Astrocyte (in vitro differentiated cells and primary cell): ENCODE data around the gene UBE2QL1. TPM values are rescaled to one million over a fixed set of nuclear protein-coding genes. Genes with fewer than 3 reads are reported as not detected.

Experiments used
- DNase-seq: peaks from one replicate; pipeline ENCODE4 v3.0.0-alpha.2; 2010; ENCODE audit warnings: low read depth
- FAIRE-seq: peaks from 2 replicates; lab custom pipeline; 2011; peaks lifted over from hg19 to GRCh38; lab: Jason Lieb, UNC
- H2AFZ ChIP-seq: 2 replicates; pipeline ENCODE4 v1.6.0; 2012; ENCODE audit warnings: low read depth, low read length, inconsistent platforms
- H3K27ac ChIP-seq: 2 replicates; pipeline ENCODE4 v1.5.1; 2011; ENCODE audit warnings: low read depth, low read length, inconsistent platforms
- H3K27me3 ChIP-seq: 2 replicates; pipeline ENCODE4 v1.6.0; 2011; ENCODE audit warnings: low read length, inconsistent platforms; ENCODE audit not compliant: insufficient read depth
- H3K36me3 ChIP-seq: 2 replicates; pipeline ENCODE4 v1.5.1; 2011; ENCODE audit warnings: low read length, inconsistent platforms; ENCODE audit not compliant: insufficient read depth
- H3K4me1 ChIP-seq: 2 replicates; pipeline ENCODE4 v1.5.1; 2011; ENCODE audit warnings: low read length, inconsistent platforms; ENCODE audit not compliant: insufficient read depth
- H3K4me2 ChIP-seq: 2 replicates; pipeline ENCODE4 v1.6.0; 2012; ENCODE audit warnings: low read length, inconsistent platforms
- H3K4me3 ChIP-seq: 2 replicates; pipeline ENCODE4 v1.5.1; 2011; ENCODE audit warnings: low read depth, mild to moderate bottlenecking, low read length, inconsistent platforms; ENCODE audit not compliant: insufficient read depth
- H3K79me2 ChIP-seq: 2 replicates; pipeline ENCODE4 v1.6.0; 2012; ENCODE audit warnings: mild to moderate bottlenecking, low read length, inconsistent platforms; ENCODE audit not compliant: insufficient read depth
- H3K9ac ChIP-seq: 2 replicates; pipeline ENCODE4 v1.6.0; 2012; ENCODE audit warnings: mild to moderate bottlenecking, low read length, inconsistent platforms
- H3K9me3 ChIP-seq: 2 replicates; pipeline ENCODE4 v1.5.1; 2012; ENCODE audit warnings: low read depth, mild to moderate bottlenecking, low read length, inconsistent platforms; ENCODE audit not compliant: insufficient read depth
- H4K20me1 ChIP-seq: 2 replicates; pipeline ENCODE4 v1.6.0; 2012; ENCODE audit warnings: low read length, inconsistent platforms; ENCODE audit not compliant: insufficient read depth
- H3K27ac Mint-ChIP-seq: one replicate; pipeline ENCODE4 v1.8.0; 2021; ENCODE audit warnings: mild to moderate bottlenecking, mixed read lengths; ENCODE audit not compliant: unreplicated experiment
- H3K27me3 Mint-ChIP-seq: one replicate; pipeline ENCODE4 v1.8.0; 2021; ENCODE audit warnings: low read depth, mixed read lengths; ENCODE audit not compliant: unreplicated experiment
- H3K36me3 Mint-ChIP-seq: one replicate; pipeline ENCODE4 v1.8.0; 2021; ENCODE audit warnings: low read depth, mixed read lengths; ENCODE audit not compliant: unreplicated experiment
- H3K4me1 Mint-ChIP-seq: one replicate; pipeline ENCODE4 v1.8.0; 2021; ENCODE audit warnings: low read depth, mixed read lengths; ENCODE audit not compliant: unreplicated experiment
- H3K4me3 Mint-ChIP-seq: one replicate; pipeline ENCODE4 v1.8.0; 2021; ENCODE audit warnings: mild to moderate bottlenecking, moderate library complexity, mixed read lengths; ENCODE audit not compliant: unreplicated experiment
- H3K9me3 Mint-ChIP-seq: one replicate; pipeline ENCODE4 v1.8.0; 2021; ENCODE audit warnings: mild to moderate bottlenecking, mixed read lengths; ENCODE audit not compliant: unreplicated experiment
- CTCF ChIP-seq: IDR thresholded peaks from 2 replicates; pipeline ENCODE4 v1.5.1; 2011; ENCODE audit warnings: low read depth, mild to moderate bottlenecking, inconsistent platforms, low read length, moderate library complexity; ENCODE audit not compliant: insufficient read depth
- EZH2 ChIP-seq: IDR thresholded peaks from 2 replicates; pipeline ENCODE4 v1.6.1; 2012; ENCODE audit warnings: mild to moderate bottlenecking, low read length, inconsistent platforms; ENCODE audit not compliant: insufficient read depth
- total RNA-seq: library from RNA; stranded (reverse); gene quantifications from 2 replicates; pipeline ENCODE4 v1.2.1, GENCODE V29; 2021

Gene UBE2QL1
- total RNA-seq, 1 donor from 2014 or later, result 0.50 TPM

DNA sequence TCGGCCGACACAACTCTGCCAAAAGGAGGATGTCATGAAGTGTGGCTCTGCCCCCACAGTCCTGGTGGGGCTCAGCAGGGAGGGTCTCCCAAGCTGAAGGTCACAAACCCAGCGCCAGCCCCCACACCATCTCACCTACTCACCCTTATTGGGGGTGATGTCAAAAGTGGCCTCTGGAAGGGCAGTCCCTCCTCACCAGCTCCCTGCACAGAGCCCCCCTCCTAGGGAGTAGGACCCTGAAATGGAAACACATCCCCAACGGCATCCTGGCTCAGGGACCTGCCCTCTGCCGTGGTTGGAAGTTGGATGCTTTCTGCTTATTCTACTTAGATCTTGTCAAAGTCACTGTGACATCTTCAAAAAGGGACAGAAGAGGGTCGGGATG, 94.7 kb downstream of the UBE2QL1 start:
- no peak overlapping the region for H3K27ac Mint-ChIP-seq
- no peak for DNase-seq
- H3K4me3 ChIP-seq, result no peak overlapping the region

DNA sequence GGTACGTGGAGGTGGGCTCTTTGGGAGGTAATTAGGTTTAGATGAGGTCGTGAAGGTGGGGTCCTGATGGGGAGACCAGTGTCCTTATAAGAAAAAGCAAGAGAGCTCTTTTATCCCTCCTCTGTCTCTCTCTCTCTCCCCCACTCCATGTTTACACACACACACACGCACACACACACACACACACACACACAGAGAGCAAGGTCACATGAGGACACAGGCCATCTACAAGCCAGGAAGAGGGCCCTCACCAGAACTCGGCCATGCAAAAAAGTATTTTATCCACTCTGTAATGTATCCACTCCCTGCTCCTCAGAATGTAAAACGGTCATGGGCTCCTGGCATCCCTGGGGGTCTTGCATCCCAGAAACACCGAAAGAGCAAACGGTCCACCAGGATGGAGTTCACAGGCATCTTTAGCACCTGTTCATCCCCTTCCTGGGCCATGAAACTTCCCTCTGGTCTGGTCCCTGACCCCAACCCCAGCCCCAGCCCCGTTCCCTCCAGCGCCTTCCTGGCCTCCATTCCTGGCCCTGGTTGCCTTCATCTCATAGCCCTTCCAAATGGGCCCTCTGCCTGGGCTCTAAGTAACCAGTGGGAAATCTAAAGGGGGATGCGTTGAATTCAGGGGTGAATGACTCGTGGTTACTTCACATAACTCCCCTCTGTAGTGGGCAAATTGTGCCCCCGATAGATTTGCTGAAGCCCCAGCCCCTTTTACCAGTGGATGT, 95.3 kb downstream of the UBE2QL1 start:
- Histone ChIP-seq H3K4me1 (no peaks in the 10 kb centered on the region), H3K4me3 (no peak overlapping the region), H3K9ac (no peak overlapping the region), H3K27ac (no peak overlapping the region), H2AFZ (no peak overlapping the region), H4K20me1 (no peaks in the 10 kb centered on the region), H3K27me3 (no peaks in the 10 kb centered on the region), H3K36me3 (no peaks in the 10 kb centered on the region), H3K9me3 (peaks cover 2% of the 10 kb centered on the region), H3K79me2 (no peaks in the 10 kb centered on the region), H3K4me2 (no peak overlapping the region)
- Mint-ChIP-seq H3K27ac (no peak overlapping the region), H3K4me3 (no peak overlapping the region), H3K36me3 (no peaks in the 10 kb centered on the region), H3K27me3 (peaks cover 35% of the 10 kb centered on the region), H3K4me1 (peaks cover 4% of the 10 kb centered on the region), H3K9me3 (peaks cover 6% of the 10 kb centered on the region)
- FAIRE-seq (no peak), DNase-seq (no peak)
- no peak for TF ChIP-seq CTCF
- TF ChIP-seq EZH2, result no peak

More for the DNA sequence above, 94.7 kb downstream of the UBE2QL1 start:
- TF ChIP-seq EZH2, result no peak
- TF ChIP-seq CTCF, result no peak
- peaks cover 34% of the 10 kb centered on the region for H3K27me3 Mint-ChIP-seq
- no peak overlapping the region for H3K4me2 ChIP-seq
- H2AFZ ChIP-seq, result no peak overlapping the region
- no peaks in the 10 kb centered on the region for H3K36me3 ChIP-seq
- H3K36me3 Mint-ChIP-seq, result no peaks in the 10 kb centered on the region
- no peak overlapping the region for H3K27ac ChIP-seq
- no peaks in the 10 kb centered on the region for H3K27me3 ChIP-seq
- H4K20me1 ChIP-seq, result no peaks in the 10 kb centered on the region
- H3K4me3 Mint-ChIP-seq, result no peak overlapping the region
- H3K4me1 Mint-ChIP-seq, result peaks cover 4% of the 10 kb centered on the region
- peaks cover 6% of the 10 kb centered on the region for H3K9me3 Mint-ChIP-seq
- no peaks in the 10 kb centered on the region for H3K79me2 ChIP-seq
- H3K9ac ChIP-seq, result no peak overlapping the region
- H3K4me1 ChIP-seq, result no peaks in the 10 kb centered on the region
- no peak for FAIRE-seq
- H3K9me3 ChIP-seq, result peaks cover 2% of the 10 kb centered on the region

Other genes starting within 250 kb of the UBE2QL1 start
- gene MED10, start 70.3 kb upstream of the UBE2QL1 start, total RNA-seq, result 40.8 and 49.3 TPM in 2 replicates
- gene NSUN2, start 184.2 kb downstream of the UBE2QL1 start, total RNA-seq, result 71.5 and 78.8 TPM in 2 replicates
- 27.6 and 30.6 TPM in 2 replicates for gene SRD5A1, start 184.6 kb downstream of the UBE2QL1 start, total RNA-seq